ENCODE results near the gene TMEM63A.

- TF ChIP-seq CTCF (IDR thresholded peaks at IDR 0.05; ENCODE audit: poor library complexity, severe bottlenecking), result no peak
- no peak for TF ChIP-seq EZH2 (IDR thresholded peaks at IDR 0.05; ENCODE audit: borderline replicate concordance, insufficient read depth, low read length, poor library complexity, severe bottlenecking)
- TF ChIP-seq, protein P1, sequence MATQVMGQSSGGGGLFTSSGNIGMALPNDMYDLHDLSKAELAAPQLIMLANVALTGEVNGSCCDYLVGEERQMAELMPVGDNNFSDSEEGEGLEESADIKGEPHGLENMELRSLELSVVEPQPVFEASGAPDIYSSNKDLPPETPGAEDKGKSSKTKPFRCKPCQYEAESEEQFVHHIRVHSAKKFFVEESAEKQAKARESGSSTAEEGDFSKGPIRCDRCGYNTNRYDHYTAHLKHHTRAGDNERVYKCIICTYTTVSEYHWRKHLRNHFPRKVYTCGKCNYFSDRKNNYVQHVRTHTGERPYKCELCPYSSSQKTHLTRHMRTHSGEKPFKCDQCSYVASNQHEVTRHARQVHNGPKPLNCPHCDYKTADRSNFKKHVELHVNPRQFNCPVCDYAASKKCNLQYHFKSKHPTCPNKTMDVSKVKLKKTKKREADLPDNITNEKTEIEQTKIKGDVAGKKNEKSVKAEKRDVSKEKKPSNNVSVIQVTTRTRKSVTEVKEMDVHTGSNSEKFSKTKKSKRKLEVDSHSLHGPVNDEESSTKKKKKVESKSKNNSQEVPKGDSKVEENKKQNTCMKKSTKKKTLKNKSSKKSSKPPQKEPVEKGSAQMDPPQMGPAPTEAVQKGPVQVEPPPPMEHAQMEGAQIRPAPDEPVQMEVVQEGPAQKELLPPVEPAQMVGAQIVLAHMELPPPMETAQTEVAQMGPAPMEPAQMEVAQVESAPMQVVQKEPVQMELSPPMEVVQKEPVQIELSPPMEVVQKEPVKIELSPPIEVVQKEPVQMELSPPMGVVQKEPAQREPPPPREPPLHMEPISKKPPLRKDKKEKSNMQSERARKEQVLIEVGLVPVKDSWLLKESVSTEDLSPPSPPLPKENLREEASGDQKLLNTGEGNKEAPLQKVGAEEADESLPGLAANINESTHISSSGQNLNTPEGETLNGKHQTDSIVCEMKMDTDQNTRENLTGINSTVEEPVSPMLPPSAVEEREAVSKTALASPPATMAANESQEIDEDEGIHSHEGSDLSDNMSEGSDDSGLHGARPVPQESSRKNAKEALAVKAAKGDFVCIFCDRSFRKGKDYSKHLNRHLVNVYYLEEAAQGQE (IDR thresholded peaks at IDR 0.05; ENCODE audit: borderline replicate concordance), result no peak
- TF ChIP-seq POLR2AphosphoS5 (IDR thresholded peaks at IDR 0.05), result no peak
- no peak for TF ChIP-seq RAD21 (conservative IDR thresholded peaks at IDR 0.05)
- TF ChIP-seq MXI1 (conservative IDR thresholded peaks at IDR 0.05; ENCODE audit: poor library complexity, severe bottlenecking), result no peak
- TF ChIP-seq EP300 (conservative IDR thresholded peaks at IDR 0.05; ENCODE audit: poor library complexity, severe bottlenecking), result no peak
- TF ChIP-seq SMC3 (conservative IDR thresholded peaks at IDR 0.05; ENCODE audit: poor library complexity), result no peak
- no peak for TF ChIP-seq TAF1 (IDR thresholded peaks at IDR 0.05; ENCODE audit: low read depth)
Measured at GRCh38 chr1:225881959-225882693, at the start of gene TMEM63A.
